NCI-H187 treated with DMSO at 0.1 percent for 48 hours (cell line): ENCODE measurements around the gene PHF1.

Source experiments
- DNase-seq: peaks from one replicate; lab custom pipeline; 2025; lab: John Stamatoyannopoulos, UW

Gene PHF1

GRCh38 chr6:33458676-33459075 lies 47.9 kb downstream of the PHF1 start:
- no peak for DNase-seq

- no peak for DNase-seq
Observed at GRCh38 chr6:33459226-33459625, 48.4 kb downstream of the PHF1 start.
